D721Med (cell line): ENCODE results near the gene PABPN1.
"Not testable (repeated sequence)": the region's sequence is repeated elsewhere in the genome, so short reads cannot be mapped to it uniquely, and the experiment has no call there.

Source experiments
- DNase-seq: peaks from one replicate; pipeline ENCODE4 v3.0.0; 2011; ENCODE audit warnings: low spot score; ENCODE audit not compliant: insufficient read length
- FAIRE-seq: peaks from 2 replicates; lab custom pipeline; 2011; peaks lifted over from hg19 to GRCh38; lab: Jason Lieb, UNC
- TF ChIP-seq, protein P1 (sequence below): IDR thresholded peaks from 2 replicates; pipeline ENCODE4 v1.5.1; 2012; ENCODE audit warnings: mild to moderate bottlenecking, control low read depth; ENCODE audit not compliant: insufficient read depth; ENCODE audit errors: missing control alignments

PABPN1 gene

DNA sequence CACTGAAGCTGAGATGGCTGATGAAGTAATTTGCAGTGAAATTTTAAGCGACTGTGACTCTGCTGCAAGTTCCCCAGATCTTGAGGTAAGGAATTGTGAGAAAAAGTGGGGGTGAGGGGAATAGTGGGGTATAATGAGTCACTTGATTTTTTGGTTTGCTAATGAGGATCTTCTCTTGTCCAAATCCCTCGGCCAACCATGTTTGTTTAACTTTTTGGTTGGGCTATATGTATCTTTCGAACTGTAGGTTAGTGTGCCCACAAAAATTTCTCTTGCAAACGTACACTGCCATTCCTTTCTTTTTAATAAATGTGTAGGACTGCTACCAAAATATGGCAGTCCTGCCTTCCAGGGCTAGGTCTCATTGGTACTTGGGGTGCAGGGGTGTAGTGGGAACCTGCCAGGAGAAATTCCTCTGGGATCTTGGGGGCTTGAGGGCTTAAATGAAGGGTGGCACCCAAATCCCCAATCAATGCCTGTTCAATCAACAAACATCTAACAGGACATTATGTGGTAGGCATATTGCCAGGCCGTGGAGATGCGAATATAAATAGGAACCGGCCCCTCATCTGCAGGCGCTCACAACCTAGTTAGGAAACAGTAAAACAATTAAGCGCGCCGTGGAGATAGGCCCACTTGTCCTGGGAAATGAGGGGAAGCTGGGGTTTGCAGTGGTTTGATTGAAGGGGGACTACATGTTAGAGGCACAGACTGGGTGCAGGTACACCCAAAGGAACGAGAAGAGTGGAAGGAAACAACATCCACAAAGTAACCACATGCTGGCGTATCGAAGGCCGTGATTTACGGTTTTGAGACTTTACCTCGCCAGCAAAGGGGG, 1.3 kb upstream of the PABPN1 start:
- no peak for FAIRE-seq
- TF ChIP-seq, protein P1, sequence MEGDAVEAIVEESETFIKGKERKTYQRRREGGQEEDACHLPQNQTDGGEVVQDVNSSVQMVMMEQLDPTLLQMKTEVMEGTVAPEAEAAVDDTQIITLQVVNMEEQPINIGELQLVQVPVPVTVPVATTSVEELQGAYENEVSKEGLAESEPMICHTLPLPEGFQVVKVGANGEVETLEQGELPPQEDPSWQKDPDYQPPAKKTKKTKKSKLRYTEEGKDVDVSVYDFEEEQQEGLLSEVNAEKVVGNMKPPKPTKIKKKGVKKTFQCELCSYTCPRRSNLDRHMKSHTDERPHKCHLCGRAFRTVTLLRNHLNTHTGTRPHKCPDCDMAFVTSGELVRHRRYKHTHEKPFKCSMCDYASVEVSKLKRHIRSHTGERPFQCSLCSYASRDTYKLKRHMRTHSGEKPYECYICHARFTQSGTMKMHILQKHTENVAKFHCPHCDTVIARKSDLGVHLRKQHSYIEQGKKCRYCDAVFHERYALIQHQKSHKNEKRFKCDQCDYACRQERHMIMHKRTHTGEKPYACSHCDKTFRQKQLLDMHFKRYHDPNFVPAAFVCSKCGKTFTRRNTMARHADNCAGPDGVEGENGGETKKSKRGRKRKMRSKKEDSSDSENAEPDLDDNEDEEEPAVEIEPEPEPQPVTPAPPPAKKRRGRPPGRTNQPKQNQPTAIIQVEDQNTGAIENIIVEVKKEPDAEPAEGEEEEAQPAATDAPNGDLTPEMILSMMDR = no peak
- no peak for DNase-seq

DNA sequence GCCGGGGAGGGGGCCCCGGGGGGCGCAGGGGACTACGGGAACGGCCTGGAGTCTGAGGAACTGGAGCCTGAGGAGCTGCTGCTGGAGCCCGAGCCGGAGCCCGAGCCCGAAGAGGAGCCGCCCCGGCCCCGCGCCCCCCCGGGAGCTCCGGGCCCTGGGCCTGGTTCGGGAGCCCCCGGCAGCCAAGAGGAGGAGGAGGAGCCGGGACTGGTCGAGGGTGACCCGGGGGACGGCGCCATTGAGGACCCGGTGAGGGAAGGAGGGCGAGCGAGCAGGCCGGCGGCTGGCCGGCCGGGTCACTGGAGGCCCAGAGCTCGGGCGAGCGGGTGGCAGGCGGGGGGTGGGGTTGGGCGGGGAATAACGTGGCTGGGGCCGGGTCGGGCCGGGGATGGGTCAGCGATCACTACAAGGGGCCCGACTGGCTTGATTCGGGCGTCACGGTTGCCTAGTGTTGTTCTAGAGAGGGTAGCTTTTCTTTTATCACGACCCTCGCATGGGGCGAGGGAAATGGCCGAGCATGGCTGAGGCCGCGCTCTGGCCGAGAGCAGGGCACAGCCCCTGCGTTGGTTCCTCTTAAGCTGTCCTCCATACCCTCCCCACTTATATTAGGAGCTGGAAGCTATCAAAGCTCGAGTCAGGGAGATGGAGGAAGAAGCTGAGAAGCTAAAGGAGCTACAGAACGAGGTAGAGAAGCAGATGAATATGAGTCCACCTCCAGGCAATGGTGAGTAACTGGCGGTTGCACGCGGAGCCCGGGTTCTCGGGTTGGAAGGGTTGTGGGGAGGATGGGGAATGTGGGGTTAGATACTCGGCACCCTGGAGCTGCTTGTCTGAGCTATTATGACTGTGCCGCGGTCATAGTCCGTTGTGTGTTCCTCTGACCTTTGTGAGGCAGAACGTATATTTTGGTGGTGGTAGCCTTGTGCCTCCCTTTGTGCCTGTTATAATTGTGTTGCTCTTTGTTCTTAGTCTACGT, 603 bp downstream of the PABPN1 start:
- TF ChIP-seq, protein P1 = no peak
- DNase-seq = no peak
- no peak for FAIRE-seq

DNA sequence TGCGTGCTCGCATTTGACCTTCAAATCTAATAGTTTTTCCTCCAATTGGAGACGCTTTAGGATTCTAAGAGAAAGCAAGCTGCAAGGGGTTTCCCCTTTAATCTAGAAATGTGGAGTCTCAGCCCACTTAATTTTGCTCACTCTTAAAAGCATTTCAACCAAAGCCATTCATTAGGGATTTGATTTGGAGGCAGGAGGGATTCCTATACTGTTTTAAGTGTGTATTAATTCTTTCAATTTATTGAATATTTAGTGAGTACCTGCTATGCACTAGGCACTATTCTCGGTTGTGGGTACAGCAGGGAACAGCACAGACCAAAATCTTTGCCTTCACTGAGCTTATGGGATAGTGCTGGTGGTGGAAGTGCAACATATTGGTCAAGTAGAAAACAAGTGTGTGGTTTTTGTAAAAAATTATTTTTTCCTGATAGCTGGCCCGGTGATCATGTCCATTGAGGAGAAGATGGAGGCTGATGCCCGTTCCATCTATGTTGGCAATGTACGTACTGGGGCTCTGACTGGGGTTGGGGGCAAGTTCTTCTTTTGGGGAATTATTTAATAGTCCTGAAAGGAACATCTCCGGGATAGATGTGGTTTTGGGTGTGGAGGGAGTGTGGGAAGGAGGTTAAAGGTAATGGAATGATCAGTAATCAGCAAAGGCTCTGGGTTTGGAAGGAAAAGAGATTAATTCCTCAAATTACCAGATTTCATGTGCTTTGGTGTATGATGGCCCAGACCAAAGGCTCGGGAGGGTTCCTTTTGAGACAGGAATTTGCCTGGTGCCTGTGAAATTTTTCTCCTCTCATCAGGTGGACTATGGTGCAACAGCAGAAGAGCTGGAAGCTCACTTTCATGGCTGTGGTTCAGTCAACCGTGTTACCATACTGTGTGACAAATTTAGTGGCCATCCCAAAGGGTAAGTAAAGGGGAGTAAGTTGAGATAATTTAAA, 1.6 kb downstream of the PABPN1 start:
- TF ChIP-seq, protein P1 = no peak
- FAIRE-seq = no peak
- no peak for DNase-seq

DNA sequence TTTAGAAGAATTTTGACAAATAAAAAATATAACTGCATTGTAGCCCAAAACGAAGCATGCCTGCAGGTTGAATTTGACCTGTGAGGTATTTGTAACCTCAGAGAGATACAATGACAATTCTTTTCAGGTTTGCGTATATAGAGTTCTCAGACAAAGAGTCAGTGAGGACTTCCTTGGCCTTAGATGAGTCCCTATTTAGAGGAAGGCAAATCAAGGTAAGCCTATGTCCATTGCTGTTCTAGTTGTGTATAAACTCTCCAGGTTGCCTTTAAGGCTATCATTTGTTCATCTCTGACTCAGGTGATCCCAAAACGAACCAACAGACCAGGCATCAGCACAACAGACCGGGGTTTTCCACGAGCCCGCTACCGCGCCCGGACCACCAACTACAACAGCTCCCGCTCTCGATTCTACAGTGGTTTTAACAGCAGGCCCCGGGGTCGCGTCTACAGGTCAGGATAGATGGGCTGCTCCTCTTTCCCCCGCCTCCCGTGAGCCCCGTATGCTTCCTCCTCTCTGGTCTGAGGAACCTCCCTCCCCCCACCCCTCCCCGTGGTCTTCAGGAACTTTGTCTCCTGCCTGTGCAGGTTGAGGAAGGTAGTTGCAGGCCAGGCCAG, 2.7 kb downstream of the PABPN1 start:
- FAIRE-seq (no peak), DNase-seq (no peak)
- TF ChIP-seq, protein P1 = no peak

DNA sequence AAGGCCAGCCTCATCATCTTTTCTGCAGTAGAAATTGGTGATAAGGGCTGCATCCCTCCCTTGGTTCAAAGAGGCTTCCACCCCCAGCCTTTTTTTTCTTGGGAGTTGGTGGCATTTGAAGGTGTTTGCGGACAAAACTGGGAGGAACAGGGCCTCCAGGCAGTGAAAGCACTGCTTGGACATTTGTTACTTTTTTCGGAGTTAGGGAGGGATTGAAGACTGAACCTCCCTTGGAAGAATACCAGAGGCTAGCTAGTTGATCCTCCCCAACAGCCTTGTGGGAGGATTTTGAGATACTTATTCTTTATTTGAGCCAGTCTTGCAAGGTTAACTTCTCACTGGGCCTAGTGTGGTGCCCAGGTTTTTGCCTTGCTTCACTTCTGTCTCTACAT, 3.2 kb downstream of the PABPN1 start:
- TF ChIP-seq, protein P1 = no peak
- DNase-seq (no peak), FAIRE-seq (no peak)

DNA sequence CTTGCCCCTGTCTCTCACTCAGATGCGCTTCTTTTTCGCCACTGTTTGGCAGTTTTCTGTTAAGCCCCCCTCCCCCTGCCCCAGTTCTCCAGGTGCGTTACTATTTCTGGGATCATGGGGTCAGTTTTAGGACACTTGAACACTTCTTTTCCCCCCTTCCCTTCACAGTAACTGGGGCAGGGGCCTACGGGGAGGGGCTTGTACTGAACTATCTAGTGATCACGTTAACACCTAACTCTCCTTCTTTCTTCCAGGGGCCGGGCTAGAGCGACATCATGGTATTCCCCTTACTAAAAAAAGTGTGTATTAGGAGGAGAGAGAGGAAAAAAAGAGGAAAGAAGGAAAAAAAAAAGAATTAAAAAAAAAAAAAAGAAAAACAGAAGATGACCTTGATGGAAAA, 3.7 kb downstream of the PABPN1 start:
- FAIRE-seq (no peak), DNase-seq (no peak)
- TF ChIP-seq, protein P1 = no peak

DNA sequence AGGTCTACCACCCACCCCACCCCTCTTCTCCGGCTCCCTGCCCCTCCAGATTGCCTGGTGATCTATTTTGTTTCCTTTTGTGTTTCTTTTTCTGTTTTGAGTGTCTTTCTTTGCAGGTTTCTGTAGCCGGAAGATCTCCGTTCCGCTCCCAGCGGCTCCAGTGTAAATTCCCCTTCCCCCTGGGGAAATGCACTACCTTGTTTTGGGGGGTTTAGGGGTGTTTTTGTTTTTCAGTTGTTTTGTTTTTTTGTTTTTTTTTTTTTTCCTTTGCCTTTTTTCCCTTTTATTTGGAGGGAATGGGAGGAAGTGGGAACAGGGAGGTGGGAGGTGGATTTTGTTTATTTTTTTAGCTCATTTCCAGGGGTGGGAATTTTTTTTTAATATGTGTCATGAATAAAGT, 4.5 kb downstream of the PABPN1 start:
- not testable (repeated sequence) for DNase-seq, FAIRE-seq
